ENCODE measurements around the gene HIBADH. TPM values are rescaled to one million over a fixed set of nuclear protein-coding genes. Genes with fewer than 3 reads are reported as not detected.

HIBADH gene
- total and polyA plus RNA-seq, 9 of the 15 experiments (the other 6 are each of a cell fraction or from before 2014, with no cell fraction given): 10.7 to 67.8 (median 36.9) TPM

DNA sequence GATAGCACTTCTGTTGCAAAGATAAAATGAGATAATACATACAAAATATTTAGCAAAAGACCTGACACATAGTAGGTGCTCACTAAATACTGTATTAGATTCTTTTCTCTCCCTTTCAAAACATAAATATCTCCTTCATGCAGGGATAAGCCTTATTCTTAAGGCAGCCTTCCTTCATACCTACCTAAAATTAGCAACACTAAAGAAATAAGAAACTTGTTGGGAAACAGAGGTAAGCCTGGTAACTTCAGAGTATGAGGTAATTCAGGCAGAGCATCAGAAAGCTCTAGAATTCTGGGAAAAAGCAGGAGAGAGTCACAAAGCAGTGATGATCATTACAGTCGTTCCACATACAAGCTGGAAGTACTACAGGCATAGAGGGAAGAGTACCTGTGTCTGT, 15.2 kb downstream of the HIBADH start (continued):
- TF ChIP-seq, protein P1, sequence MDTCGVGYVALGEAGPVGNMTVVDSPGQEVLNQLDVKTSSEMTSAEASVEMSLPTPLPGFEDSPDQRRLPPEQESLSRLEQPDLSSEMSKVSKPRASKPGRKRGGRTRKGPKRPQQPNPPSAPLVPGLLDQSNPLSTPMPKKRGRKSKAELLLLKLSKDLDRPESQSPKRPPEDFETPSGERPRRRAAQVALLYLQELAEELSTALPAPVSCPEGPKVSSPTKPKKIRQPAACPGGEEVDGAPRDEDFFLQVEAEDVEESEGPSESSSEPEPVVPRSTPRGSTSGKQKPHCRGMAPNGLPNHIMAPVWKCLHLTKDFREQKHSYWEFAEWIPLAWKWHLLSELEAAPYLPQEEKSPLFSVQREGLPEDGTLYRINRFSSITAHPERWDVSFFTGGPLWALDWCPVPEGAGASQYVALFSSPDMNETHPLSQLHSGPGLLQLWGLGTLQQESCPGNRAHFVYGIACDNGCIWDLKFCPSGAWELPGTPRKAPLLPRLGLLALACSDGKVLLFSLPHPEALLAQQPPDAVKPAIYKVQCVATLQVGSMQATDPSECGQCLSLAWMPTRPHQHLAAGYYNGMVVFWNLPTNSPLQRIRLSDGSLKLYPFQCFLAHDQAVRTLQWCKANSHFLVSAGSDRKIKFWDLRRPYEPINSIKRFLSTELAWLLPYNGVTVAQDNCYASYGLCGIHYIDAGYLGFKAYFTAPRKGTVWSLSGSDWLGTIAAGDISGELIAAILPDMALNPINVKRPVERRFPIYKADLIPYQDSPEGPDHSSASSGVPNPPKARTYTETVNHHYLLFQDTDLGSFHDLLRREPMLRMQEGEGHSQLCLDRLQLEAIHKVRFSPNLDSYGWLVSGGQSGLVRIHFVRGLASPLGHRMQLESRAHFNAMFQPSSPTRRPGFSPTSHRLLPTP (IDR thresholded peaks at IDR 0.05; ENCODE audit: borderline replicate concordance, extremely low read depth, insufficient read length): no peak
- TF ChIP-seq, protein P2, sequence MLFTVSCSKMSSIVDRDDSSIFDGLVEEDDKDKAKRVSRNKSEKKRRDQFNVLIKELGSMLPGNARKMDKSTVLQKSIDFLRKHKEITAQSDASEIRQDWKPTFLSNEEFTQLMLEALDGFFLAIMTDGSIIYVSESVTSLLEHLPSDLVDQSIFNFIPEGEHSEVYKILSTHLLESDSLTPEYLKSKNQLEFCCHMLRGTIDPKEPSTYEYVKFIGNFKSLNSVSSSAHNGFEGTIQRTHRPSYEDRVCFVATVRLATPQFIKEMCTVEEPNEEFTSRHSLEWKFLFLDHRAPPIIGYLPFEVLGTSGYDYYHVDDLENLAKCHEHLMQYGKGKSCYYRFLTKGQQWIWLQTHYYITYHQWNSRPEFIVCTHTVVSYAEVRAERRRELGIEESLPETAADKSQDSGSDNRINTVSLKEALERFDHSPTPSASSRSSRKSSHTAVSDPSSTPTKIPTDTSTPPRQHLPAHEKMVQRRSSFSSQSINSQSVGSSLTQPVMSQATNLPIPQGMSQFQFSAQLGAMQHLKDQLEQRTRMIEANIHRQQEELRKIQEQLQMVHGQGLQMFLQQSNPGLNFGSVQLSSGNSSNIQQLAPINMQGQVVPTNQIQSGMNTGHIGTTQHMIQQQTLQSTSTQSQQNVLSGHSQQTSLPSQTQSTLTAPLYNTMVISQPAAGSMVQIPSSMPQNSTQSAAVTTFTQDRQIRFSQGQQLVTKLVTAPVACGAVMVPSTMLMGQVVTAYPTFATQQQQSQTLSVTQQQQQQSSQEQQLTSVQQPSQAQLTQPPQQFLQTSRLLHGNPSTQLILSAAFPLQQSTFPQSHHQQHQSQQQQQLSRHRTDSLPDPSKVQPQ (CRISPR knock-in tag; IDR thresholded peaks at IDR 0.05; ENCODE audit: borderline replicate concordance): no peak
- no peak for TF ChIP-seq ZBTB8A (IDR thresholded peaks at IDR 0.05; ENCODE audit: partially characterized antibody)

DNA sequence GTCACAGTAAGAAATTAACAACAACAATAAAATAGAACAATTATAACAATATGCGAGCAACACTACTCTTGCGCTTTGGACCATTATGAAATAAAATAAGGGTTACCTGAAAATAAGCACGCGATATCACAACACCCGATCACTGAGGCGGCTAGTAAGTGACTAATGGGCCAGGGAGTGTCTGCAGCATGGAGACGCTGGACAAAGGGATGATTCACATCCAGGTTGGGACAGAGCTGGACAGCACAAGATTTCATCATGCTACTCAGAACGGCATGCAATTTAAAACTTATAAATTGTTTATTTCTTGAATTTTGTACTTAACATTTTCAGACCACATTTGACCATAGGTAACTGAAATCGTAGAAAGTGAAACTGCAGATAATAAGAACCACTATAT, 15.6 kb downstream of the HIBADH start:
- DNase-seq (ENCODE audit: extremely low read depth in 1 of 4, low spot score in 3 of 4) (no peak), ATAC-seq (no peak), FAIRE-seq (no peak)
- H3K9me3 ChIP-seq (replicated peaks; ENCODE audit: control insufficient read depth, insufficient read depth, low read depth, low read length): no peaks in the 10 kb centered on the region
- H3K36me3 ChIP-seq (ENCODE audit: control insufficient read depth, insufficient read depth, low read length): peaks cover 32% of the 10 kb centered on the region
- no peak overlapping the region for H3K27ac ChIP-seq (ENCODE audit: extremely low read depth, low read depth, low read length)
- ChIA-PET CTCF (ENCODE audit: low intra/inter-chr PET ratio) (no interaction called here), POLR2A (no interaction called here)
- H3K4me2 ChIP-seq (ENCODE audit: insufficient read depth, low read length): no peak overlapping the region
- H3K79me2 ChIP-seq (ENCODE audit: control insufficient read depth, insufficient read depth, low read length): peaks cover 2% of the 10 kb centered on the region; the same call in 1 of the 3 replicates
- WGBS (ENCODE audit: insufficient coverage, low coverage, missing lambda C conversion rate): 86% methylated on average over 9 of the region's 9 CpGs
- no peak overlapping the region for H2AFZ ChIP-seq (ENCODE audit: low read depth, low read length)
- no peak overlapping the region for H3K9ac ChIP-seq (ENCODE audit: insufficient read depth in 1 of 2, low read depth in 2 of 2, low read length in 2 of 2)
- no peak overlapping the region for H3K4me3 ChIP-seq
- H3K27me3 ChIP-seq (ENCODE audit: control insufficient read depth in 2 of 2, insufficient read depth in 2 of 2, low read length in 2 of 2): no peaks in the 10 kb centered on the region
- in situ Hi-C loops (cut with MboI): no loop called here
- intact Hi-C loops (cut with micrococcal nuclease): no loop called here
- no peaks in the 10 kb centered on the region for H4K20me1 ChIP-seq (replicated peaks; ENCODE audit: control insufficient read depth, insufficient read depth, low read length)
- TF ChIP-seq, protein P3, sequence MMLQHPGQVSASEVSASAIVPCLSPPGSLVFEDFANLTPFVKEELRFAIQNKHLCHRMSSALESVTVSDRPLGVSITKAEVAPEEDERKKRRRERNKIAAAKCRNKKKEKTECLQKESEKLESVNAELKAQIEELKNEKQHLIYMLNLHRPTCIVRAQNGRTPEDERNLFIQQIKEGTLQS (IDR thresholded peaks at IDR 0.05): peak; percentile 56
- TF ChIP-seq, protein P3 (CRISPR knock-in tag; conservative IDR thresholded peaks at IDR 0.05): no peak
- TF ChIP-seq, protein P4, sequence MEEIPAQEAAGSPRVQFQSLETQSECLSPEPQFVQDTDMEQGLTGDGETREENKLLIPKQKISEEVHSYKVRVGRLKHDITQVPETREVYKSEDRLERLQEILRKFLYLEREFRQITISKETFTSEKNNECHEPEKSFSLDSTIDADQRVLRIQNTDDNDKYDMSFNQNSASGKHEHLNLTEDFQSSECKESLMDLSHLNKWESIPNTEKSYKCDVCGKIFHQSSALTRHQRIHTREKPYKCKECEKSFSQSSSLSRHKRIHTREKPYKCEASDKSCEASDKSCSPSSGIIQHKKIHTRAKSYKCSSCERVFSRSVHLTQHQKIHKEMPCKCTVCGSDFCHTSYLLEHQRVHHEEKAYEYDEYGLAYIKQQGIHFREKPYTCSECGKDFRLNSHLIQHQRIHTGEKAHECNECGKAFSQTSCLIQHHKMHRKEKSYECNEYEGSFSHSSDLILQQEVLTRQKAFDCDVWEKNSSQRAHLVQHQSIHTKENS (CRISPR knock-in tag; IDR thresholded peaks at IDR 0.05): no peak
- TF ChIP-seq FOSL1 (tag; conservative IDR thresholded peaks at IDR 0.05): peak; percentile 57
- TF ChIP-seq CEBPG (CRISPR knock-in tag; IDR thresholded peaks at IDR 0.05): no peak
- TF ChIP-seq CEBPG (tag; conservative IDR thresholded peaks at IDR 0.05 in 1 of 2, IDR thresholded peaks at IDR 0.05 in 1 of 2): peak in 1 of 2 experiments; percentile 61; a peak in 2 of 4 replicates
- no peak for TF ChIP-seq YY1 (IDR thresholded peaks at IDR 0.05; ENCODE audit: borderline replicate concordance in 1 of 3, control insufficient read depth in 1 of 3, extremely low read depth in 1 of 3, insufficient read depth in 3 of 3, insufficient read length in 1 of 3, insufficient replicate concordance in 2 of 3, low read depth in 1 of 3, low read length in 2 of 3)
- no TSS peak for BruUV-seq (replicated peaks)
- H3K4me1 ChIP-seq (replicated peaks in 1 of 2; ENCODE audit: control insufficient read depth in 2 of 2, insufficient read depth in 2 of 2, low read length in 2 of 2): no peaks in the 10 kb centered on the region
- no peaks in the 10 kb centered on the region for H3K9me1 ChIP-seq (ENCODE audit: control insufficient read depth, insufficient read depth, low read length)
